ENCODE measurements around the gene SIL1. TPM values are rescaled to one million over a fixed set of nuclear protein-coding genes. Genes with fewer than 3 reads are reported as not detected.

SIL1 gene
- total RNA-seq, 1 donor: 12.4 TPM

GRCh38 chr5:139148306-139148705, 49.9 kb downstream of the SIL1 start:
- H3K4me1 ChIP-seq (ENCODE audit: insufficient read depth, low read length): peaks cover 35% of the 10 kb centered on the region
- H3K27me3 ChIP-seq (ENCODE audit: insufficient read depth, low read length): no peaks in the 10 kb centered on the region
- H3K4me3 ChIP-seq (ENCODE audit: low read length): no peak overlapping the region
- H3K9me3 ChIP-seq (ENCODE audit: low read depth, low read length): no peaks in the 10 kb centered on the region

- H3K27me3 ChIP-seq (ENCODE audit: insufficient read depth, low read length): no peaks in the 10 kb centered on the region
- no peaks in the 10 kb centered on the region for H3K9me3 ChIP-seq (ENCODE audit: low read depth, low read length)
- H3K4me1 ChIP-seq (ENCODE audit: insufficient read depth, low read length): peaks cover 35% of the 10 kb centered on the region
- no peak overlapping the region for H3K4me3 ChIP-seq (ENCODE audit: low read length)
Observed at GRCh38 chr5:139147483-139148087, 50.6 kb downstream of the SIL1 start.

GRCh38 chr5:139146809-139147482, 51.2 kb downstream of the SIL1 start:
- no peaks in the 10 kb centered on the region for H3K27me3 ChIP-seq (ENCODE audit: insufficient read depth, low read length)
- H3K9me3 ChIP-seq (ENCODE audit: low read depth, low read length): no peaks in the 10 kb centered on the region
- H3K4me3 ChIP-seq (ENCODE audit: low read length): no peak overlapping the region
- H3K4me1 ChIP-seq (ENCODE audit: insufficient read depth, low read length): peaks cover 36% of the 10 kb centered on the region

GRCh38 chr5:139141446-139142204, 56.5 kb downstream of the SIL1 start:
- H3K4me3 ChIP-seq (ENCODE audit: low read length): no peak overlapping the region
- peaks cover 16% of the 10 kb centered on the region for H3K4me1 ChIP-seq (ENCODE audit: insufficient read depth, low read length)
- no peaks in the 10 kb centered on the region for H3K9me3 ChIP-seq (ENCODE audit: low read depth, low read length)
- no peaks in the 10 kb centered on the region for H3K27me3 ChIP-seq (ENCODE audit: insufficient read depth, low read length)

GRCh38 chr5:139140591-139141071, 57.5 kb downstream of the SIL1 start:
- Histone ChIP-seq H3K4me3 (ENCODE audit: low read length) (no peak overlapping the region), H3K9me3 (ENCODE audit: low read depth, low read length) (no peaks in the 10 kb centered on the region), H3K4me1 (ENCODE audit: insufficient read depth, low read length) (peaks cover 16% of the 10 kb centered on the region), H3K27me3 (ENCODE audit: insufficient read depth, low read length) (no peaks in the 10 kb centered on the region)

GRCh38 chr5:139138809-139139208, 59.4 kb downstream of the SIL1 start:
- Histone ChIP-seq H3K4me3 (ENCODE audit: low read length) (no peak overlapping the region), H3K4me1 (ENCODE audit: insufficient read depth, low read length) (peaks cover 16% of the 10 kb centered on the region), H3K27me3 (ENCODE audit: insufficient read depth, low read length) (no peaks in the 10 kb centered on the region), H3K9me3 (ENCODE audit: low read depth, low read length) (no peaks in the 10 kb centered on the region)

GRCh38 chr5:139138109-139138508, 60.1 kb downstream of the SIL1 start:
- Histone ChIP-seq H3K4me3 (ENCODE audit: low read length) (no peak overlapping the region), H3K27me3 (ENCODE audit: insufficient read depth, low read length) (no peaks in the 10 kb centered on the region), H3K9me3 (ENCODE audit: low read depth, low read length) (no peaks in the 10 kb centered on the region), H3K4me1 (ENCODE audit: insufficient read depth, low read length) (peaks cover 16% of the 10 kb centered on the region)

GRCh38 chr5:139137697-139138096, 60.5 kb downstream of the SIL1 start:
- Histone ChIP-seq H3K4me1 (ENCODE audit: insufficient read depth, low read length) (peaks cover 16% of the 10 kb centered on the region), H3K9me3 (ENCODE audit: low read depth, low read length) (no peaks in the 10 kb centered on the region), H3K27me3 (ENCODE audit: insufficient read depth, low read length) (no peaks in the 10 kb centered on the region), H3K4me3 (ENCODE audit: low read length) (no peak overlapping the region)

GRCh38 chr5:139134906-139135305, 63.3 kb downstream of the SIL1 start:
- Histone ChIP-seq H3K9me3 (ENCODE audit: low read depth, low read length) (no peaks in the 10 kb centered on the region), H3K27me3 (ENCODE audit: insufficient read depth, low read length) (no peaks in the 10 kb centered on the region), H3K4me3 (ENCODE audit: low read length) (no peak overlapping the region), H3K4me1 (ENCODE audit: insufficient read depth, low read length) (peaks cover 11% of the 10 kb centered on the region)

GRCh38 chr5:139133282-139133681, 64.9 kb downstream of the SIL1 start:
- Histone ChIP-seq H3K27me3 (ENCODE audit: insufficient read depth, low read length) (no peaks in the 10 kb centered on the region), H3K4me1 (ENCODE audit: insufficient read depth, low read length) (peaks cover 11% of the 10 kb centered on the region), H3K9me3 (ENCODE audit: low read depth, low read length) (no peaks in the 10 kb centered on the region), H3K4me3 (ENCODE audit: low read length) (no peak overlapping the region)

GRCh38 chr5:139132515-139132914, 65.7 kb downstream of the SIL1 start:
- Histone ChIP-seq H3K4me1 (ENCODE audit: insufficient read depth, low read length) (peaks cover 11% of the 10 kb centered on the region), H3K4me3 (ENCODE audit: low read length) (no peak overlapping the region), H3K27me3 (ENCODE audit: insufficient read depth, low read length) (no peaks in the 10 kb centered on the region), H3K9me3 (ENCODE audit: low read depth, low read length) (no peaks in the 10 kb centered on the region)

GRCh38 chr5:139131921-139132432, 66.2 kb downstream of the SIL1 start:
- peaks cover 11% of the 10 kb centered on the region for H3K4me1 ChIP-seq (ENCODE audit: insufficient read depth, low read length)
- no peaks in the 10 kb centered on the region for H3K9me3 ChIP-seq (ENCODE audit: low read depth, low read length)
- H3K4me3 ChIP-seq (ENCODE audit: low read length): no peak overlapping the region
- no peaks in the 10 kb centered on the region for H3K27me3 ChIP-seq (ENCODE audit: insufficient read depth, low read length)

GRCh38 chr5:139131465-139131864, 66.7 kb downstream of the SIL1 start:
- H3K4me1 ChIP-seq (ENCODE audit: insufficient read depth, low read length): peaks cover 11% of the 10 kb centered on the region
- H3K4me3 ChIP-seq (ENCODE audit: low read length): no peak overlapping the region
- no peaks in the 10 kb centered on the region for H3K9me3 ChIP-seq (ENCODE audit: low read depth, low read length)
- H3K27me3 ChIP-seq (ENCODE audit: insufficient read depth, low read length): no peaks in the 10 kb centered on the region

GRCh38 chr5:139131062-139131461, 67.1 kb downstream of the SIL1 start:
- Histone ChIP-seq H3K4me1 (ENCODE audit: insufficient read depth, low read length) (peaks cover 11% of the 10 kb centered on the region), H3K9me3 (ENCODE audit: low read depth, low read length) (no peaks in the 10 kb centered on the region), H3K27me3 (ENCODE audit: insufficient read depth, low read length) (no peaks in the 10 kb centered on the region), H3K4me3 (ENCODE audit: low read length) (no peak overlapping the region)

- Histone ChIP-seq H3K9me3 (ENCODE audit: low read depth, low read length) (no peaks in the 10 kb centered on the region), H3K4me1 (ENCODE audit: insufficient read depth, low read length) (peaks cover 11% of the 10 kb centered on the region), H3K4me3 (ENCODE audit: low read length) (no peak overlapping the region), H3K27me3 (ENCODE audit: insufficient read depth, low read length) (no peaks in the 10 kb centered on the region)
Observed at GRCh38 chr5:139130214-139130613, 68.0 kb downstream of the SIL1 start.

Data from mononuclear cell (primary cell).